DOHH2 (cell line): ENCODE measurements around the gene PHF11.

Experiments
- H3F3A ChIP-seq: fragments of 200-600 bp; sonication (generic), shearing (Covaris generic); 2 replicates; pipeline ENCODE4 v1.6.0; 2016; ENCODE audit warnings: antibody characterized with exemption, mild to moderate bottlenecking; ENCODE audit not compliant: control insufficient read depth, insufficient read depth
- H3K27ac ChIP-seq: fragments of 200-600 bp; sonication (generic); 2 replicates; pipeline ENCODE4 v1.5.1; 2014; ENCODE audit warnings: low read depth, mild to moderate bottlenecking, low read length, moderate library complexity
- H3K27me3 ChIP-seq: fragments of 200-600 bp; sonication (generic); 2 replicates; pipeline ENCODE4 v1.6.1; 2014; ENCODE audit warnings: mild to moderate bottlenecking, low read length, mixed read lengths; ENCODE audit not compliant: control insufficient read depth
- H3K36me3 ChIP-seq: fragments of 200-600 bp; sonication (generic); 2 replicates; pipeline ENCODE4 v1.6.1; 2014; ENCODE audit warnings: mild to moderate bottlenecking, low read length, moderate library complexity, mixed read lengths; ENCODE audit not compliant: control insufficient read depth
- H3K4me1 ChIP-seq: fragments of 200-600 bp; sonication (generic); 2 replicates; pipeline ENCODE4 v1.6.1; 2014; ENCODE audit warnings: mild to moderate bottlenecking, low read length, mixed read lengths; ENCODE audit not compliant: control insufficient read depth
- H3K4me2 ChIP-seq: fragments of 200-600 bp; sonication (generic); 2 replicates; pipeline ENCODE4 v1.6.0; 2014; ENCODE audit warnings: mild to moderate bottlenecking, low read length, moderate library complexity
- H3K4me3 ChIP-seq: fragments of 200-600 bp; sonication (generic); 2 replicates; pipeline ENCODE4 v1.5.1; 2014; ENCODE audit warnings: mild to moderate bottlenecking, low read length, mixed read lengths
- H3K79me2 ChIP-seq: fragments of 200-600 bp; sonication (generic); 2 replicates; pipeline ENCODE4 v1.6.1; 2014; ENCODE audit warnings: mild to moderate bottlenecking, low read length, mixed read lengths; ENCODE audit not compliant: control insufficient read depth
- H3K9me2 ChIP-seq: fragments of 200-600 bp; sonication (generic); replicated peaks from 2 replicates; pipeline ENCODE4 v1.6.1; 2014; ENCODE audit warnings: mild to moderate bottlenecking, low read length, mixed read lengths; ENCODE audit not compliant: control insufficient read depth
- H3K9me3 ChIP-seq: fragments of 200-600 bp; sonication (generic); 2 replicates; pipeline ENCODE4 v1.6.1; 2014; ENCODE audit warnings: antibody characterized with exemption, low read length, mixed read lengths; ENCODE audit not compliant: control insufficient read depth, insufficient read depth
- H4K20me1 ChIP-seq: fragments of 200-600 bp; sonication (generic); 2 replicates; pipeline ENCODE4 v1.6.0; 2014; ENCODE audit warnings: low read depth, mild to moderate bottlenecking, antibody characterized with exemption, low read length, moderate library complexity; ENCODE audit not compliant: control insufficient read depth, insufficient read depth
- EZH2phosphoT487 ChIP-seq: fragments of 200-600 bp; sonication (generic); IDR thresholded peaks from 2 replicates; pipeline ENCODE4 v1.6.1; 2017; ENCODE audit warnings: borderline replicate concordance, mild to moderate bottlenecking, antibody characterized with exemption, low read length, moderate library complexity, mixed read lengths
- TF ChIP-seq, protein P1 (sequence below): fragments of 200-600 bp; sonication (generic); IDR thresholded peaks from one replicate; pipeline ENCODE4 v1.5.1; 2014; ENCODE audit warnings: antibody characterized with exemption, mild to moderate bottlenecking, low read depth, low read length; ENCODE audit not compliant: poor library complexity, severe bottlenecking

The PHF11 gene

DNA sequence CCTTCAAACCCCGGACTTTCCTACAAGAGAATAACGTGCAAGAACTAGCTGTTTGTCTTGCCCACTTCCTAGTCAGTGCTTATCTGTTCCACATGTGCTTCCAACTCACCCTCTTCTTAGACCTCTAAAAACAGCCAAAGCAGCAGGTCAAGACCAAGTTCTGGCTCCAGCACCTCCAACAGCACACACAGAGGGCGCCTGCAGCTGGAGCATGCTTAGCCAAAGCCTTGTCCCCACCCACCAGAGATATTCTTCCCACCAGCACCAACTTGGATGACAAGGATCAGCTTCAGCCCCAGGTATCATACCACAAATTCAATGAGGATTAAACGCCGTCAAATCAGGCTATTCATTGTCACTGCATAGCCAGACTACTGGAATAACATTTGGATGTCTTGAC is 71.7 kb downstream of the PHF11 start:
- Histone ChIP-seq H3K27ac (no peak overlapping the region), H3K4me1 (peaks cover 22% of the 10 kb centered on the region), H3K9me3 (no peaks in the 10 kb centered on the region), H3K79me2 (peaks cover 26% of the 10 kb centered on the region), H3K4me3 (no peak overlapping the region), H4K20me1 (no peaks in the 10 kb centered on the region), H3K4me2 (no peak overlapping the region), H3K36me3 (peaks cover 18% of the 10 kb centered on the region), H3K9me2 (no peaks in the 10 kb centered on the region), H3F3A (0 out of 2 replicates have a peak, but pooled peaks cover 2% of the 10 kb centered on the region), H3K27me3 (no peaks in the 10 kb centered on the region)
- TF ChIP-seq, protein P1, sequence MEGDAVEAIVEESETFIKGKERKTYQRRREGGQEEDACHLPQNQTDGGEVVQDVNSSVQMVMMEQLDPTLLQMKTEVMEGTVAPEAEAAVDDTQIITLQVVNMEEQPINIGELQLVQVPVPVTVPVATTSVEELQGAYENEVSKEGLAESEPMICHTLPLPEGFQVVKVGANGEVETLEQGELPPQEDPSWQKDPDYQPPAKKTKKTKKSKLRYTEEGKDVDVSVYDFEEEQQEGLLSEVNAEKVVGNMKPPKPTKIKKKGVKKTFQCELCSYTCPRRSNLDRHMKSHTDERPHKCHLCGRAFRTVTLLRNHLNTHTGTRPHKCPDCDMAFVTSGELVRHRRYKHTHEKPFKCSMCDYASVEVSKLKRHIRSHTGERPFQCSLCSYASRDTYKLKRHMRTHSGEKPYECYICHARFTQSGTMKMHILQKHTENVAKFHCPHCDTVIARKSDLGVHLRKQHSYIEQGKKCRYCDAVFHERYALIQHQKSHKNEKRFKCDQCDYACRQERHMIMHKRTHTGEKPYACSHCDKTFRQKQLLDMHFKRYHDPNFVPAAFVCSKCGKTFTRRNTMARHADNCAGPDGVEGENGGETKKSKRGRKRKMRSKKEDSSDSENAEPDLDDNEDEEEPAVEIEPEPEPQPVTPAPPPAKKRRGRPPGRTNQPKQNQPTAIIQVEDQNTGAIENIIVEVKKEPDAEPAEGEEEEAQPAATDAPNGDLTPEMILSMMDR = no peak
- TF ChIP-seq EZH2phosphoT487 = no peak

DNA sequence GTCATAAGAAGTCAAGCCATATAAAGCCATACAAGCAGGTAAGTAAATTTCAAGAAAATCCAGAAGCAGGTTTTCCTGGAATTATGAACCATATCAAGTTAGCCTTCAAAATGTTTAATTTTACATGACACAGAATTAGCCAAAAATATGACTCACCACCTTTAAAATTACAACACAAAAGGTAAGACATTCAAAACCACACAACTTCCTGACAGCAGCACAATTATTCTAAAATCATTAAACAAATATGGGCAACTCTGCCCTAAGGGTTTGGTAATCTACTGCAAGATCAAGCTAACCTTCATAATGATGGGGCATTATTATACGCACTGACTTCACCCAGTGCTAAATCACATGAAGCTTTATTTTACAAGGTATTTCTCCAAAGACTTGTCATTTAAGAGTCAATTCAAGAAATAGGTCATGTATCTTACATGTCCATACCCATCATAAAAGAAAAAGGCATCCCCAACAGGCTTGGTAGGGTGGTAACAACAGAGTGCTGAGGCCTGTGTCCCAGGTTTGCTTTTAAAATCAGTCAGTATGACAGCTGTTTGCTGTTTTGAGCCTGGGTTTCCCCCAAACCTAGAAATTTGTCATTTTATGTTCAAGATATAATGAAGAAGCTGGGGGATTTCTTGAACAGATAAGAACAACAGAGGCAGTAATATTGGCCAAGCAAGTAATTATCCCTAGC is 74.4 kb downstream of the PHF11 start:
- Histone ChIP-seq H3K4me1 (peaks cover 22% of the 10 kb centered on the region), H3F3A (0 out of 2 replicates have a peak, but pooled peaks cover 2% of the 10 kb centered on the region), H3K9me3 (no peaks in the 10 kb centered on the region), H3K27me3 (no peaks in the 10 kb centered on the region), H3K27ac (no peak overlapping the region), H3K79me2 (peaks cover 30% of the 10 kb centered on the region), H3K4me3 (no peak overlapping the region), H3K36me3 (peaks cover 21% of the 10 kb centered on the region), H4K20me1 (no peaks in the 10 kb centered on the region), H3K4me2 (no peak overlapping the region), H3K9me2 (no peaks in the 10 kb centered on the region)
- TF ChIP-seq, protein P1 = no peak
- no peak for TF ChIP-seq EZH2phosphoT487

DNA sequence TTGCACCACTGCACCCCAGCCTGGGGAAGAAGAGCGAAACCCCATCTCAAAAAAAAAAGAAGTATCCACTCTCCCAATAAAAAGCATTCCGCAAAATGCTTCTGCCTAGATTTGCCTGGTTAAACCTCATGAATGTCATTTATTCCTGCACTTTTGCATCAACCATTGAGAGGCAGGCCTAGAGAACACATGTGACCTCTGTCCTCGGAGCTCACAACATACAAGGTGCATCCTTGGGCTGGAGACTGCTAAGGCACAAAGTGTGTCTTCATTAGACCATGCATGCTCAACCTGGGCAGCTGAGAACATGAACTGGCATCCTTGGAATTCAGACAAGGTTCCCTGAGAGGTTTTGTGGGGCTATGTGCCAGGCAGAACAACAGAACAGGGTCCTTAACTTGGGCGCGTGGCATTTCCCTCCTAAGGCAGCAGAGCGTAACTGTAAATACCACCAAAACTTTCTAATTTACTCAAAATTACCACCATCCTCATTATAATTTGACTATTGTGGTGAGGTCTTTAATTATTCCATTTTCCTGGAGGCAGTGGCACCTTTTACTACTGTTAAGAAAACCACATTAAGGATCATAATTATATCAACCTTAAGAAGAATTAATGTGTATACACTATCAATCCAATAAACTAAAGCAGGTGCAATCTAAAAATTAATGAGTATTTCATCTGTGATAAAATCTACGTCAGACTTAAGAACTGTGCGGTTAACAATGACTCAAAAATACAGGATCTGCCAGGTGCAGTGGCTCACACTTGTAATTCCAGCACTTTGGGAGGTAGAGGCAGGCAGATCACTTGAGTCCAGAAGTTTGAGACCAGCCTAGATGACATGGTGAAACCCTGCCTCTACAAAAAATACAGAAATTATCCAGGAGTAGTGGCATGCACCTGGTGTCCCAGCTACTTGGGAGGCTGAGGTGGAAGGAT is 75.8 kb downstream of the PHF11 start:
- Histone ChIP-seq H3K36me3 (peaks cover 22% of the 10 kb centered on the region), H3K27ac (no peak overlapping the region), H3K79me2 (peaks cover 38% of the 10 kb centered on the region), H3K4me2 (no peak overlapping the region), H3K27me3 (no peaks in the 10 kb centered on the region), H3K4me1 (peaks cover 24% of the 10 kb centered on the region), H4K20me1 (no peaks in the 10 kb centered on the region), H3K4me3 (no peak overlapping the region), H3K9me2 (no peaks in the 10 kb centered on the region), H3F3A (0 out of 2 replicates have a peak, but pooled peaks cover 2% of the 10 kb centered on the region), H3K9me3 (no peaks in the 10 kb centered on the region)
- TF ChIP-seq, protein P1 = no peak
- no peak for TF ChIP-seq EZH2phosphoT487
